NB4 (cell line): Measurements from ENCODE around the gene SS18L1.

ENCODE experiments used
- MYC ChIP-seq: IDR thresholded peaks from 2 replicates; pipeline ENCODE4 v1.6.1; 2011; ENCODE audit warnings: low read depth, low read length
- POLR2A ChIP-seq: IDR thresholded peaks from 2 replicates; pipeline ENCODE4 v1.6.1; 2011; ENCODE audit warnings: mild to moderate bottlenecking; ENCODE audit not compliant: insufficient read length; ENCODE audit errors: extremely low read depth
- TF ChIP-seq, protein P1 (sequence below): IDR thresholded peaks from one replicate; pipeline ENCODE4 v1.5.1; 2012; ENCODE audit warnings: low read depth, low read length

DNA sequence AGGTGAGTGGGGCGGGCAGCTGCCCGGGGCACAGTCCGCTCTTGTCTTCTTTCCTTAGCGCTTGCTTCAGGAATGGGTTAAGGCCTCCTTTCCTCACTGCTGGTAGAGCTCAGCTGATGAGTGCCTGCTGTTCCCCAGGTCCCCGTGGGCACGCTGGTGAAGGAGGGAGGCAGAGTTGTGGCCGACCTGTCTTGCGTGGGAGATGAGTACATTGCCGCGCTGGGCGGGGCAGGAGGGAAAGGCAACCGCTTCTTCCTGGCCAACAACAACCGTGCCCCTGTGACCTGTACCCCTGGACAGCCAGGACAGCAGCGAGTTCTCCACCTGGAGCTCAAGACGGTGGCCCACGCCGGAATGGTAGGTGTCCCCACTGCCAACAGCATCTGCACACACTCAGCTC is 54.9 kb downstream of the SS18L1 start:
- no peak for TF ChIP-seq POLR2A
- TF ChIP-seq MYC: no peak
- TF ChIP-seq, protein P1, sequence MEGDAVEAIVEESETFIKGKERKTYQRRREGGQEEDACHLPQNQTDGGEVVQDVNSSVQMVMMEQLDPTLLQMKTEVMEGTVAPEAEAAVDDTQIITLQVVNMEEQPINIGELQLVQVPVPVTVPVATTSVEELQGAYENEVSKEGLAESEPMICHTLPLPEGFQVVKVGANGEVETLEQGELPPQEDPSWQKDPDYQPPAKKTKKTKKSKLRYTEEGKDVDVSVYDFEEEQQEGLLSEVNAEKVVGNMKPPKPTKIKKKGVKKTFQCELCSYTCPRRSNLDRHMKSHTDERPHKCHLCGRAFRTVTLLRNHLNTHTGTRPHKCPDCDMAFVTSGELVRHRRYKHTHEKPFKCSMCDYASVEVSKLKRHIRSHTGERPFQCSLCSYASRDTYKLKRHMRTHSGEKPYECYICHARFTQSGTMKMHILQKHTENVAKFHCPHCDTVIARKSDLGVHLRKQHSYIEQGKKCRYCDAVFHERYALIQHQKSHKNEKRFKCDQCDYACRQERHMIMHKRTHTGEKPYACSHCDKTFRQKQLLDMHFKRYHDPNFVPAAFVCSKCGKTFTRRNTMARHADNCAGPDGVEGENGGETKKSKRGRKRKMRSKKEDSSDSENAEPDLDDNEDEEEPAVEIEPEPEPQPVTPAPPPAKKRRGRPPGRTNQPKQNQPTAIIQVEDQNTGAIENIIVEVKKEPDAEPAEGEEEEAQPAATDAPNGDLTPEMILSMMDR: no peak
